ENCODE data around the gene SEPTIN10.

Gene SEPTIN10

DNA sequence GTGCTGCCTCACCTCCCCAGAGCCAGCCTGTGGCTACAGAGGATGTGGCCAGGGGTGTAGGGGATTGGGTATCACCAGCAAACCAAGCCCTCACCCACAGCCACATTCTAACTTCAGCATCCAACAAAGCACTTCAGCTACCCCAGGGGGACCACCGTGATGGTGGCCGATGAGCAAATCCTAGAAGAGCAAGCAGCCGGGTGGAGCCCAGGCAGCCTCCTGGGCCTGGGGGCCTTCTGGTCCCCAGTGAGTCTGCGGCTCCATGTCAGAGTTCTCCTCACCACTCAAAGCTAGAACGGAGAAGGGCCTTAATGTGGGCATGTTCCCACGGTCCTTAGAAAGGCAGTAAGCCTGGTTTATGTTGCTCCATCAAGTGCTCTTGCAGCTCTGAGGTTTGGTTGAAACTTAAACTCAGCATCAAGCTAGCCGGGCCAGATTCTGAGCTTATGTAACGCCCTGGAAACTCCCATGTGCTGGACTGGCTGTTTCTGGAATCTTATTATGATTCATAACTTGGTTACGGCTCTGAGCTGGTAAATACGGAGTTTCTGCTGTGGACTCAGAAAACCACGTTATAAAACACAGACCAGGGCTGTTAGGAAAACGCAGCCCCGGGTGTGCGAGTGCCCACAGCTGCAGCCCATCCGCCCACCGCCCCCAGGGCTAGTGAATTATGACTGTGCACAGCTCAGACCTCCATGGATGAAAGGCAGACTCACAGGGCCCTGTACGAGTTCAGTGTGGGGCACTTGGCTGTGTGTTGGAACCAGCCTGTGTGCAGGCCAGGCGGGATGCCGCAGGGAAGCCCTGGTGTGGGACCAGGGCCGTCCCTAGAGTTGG, 99.8 kb downstream of the SEPTIN10 start:
- no peaks in the 10 kb centered on the region for H3K9me3 ChIP-seq
- H3K4me2 ChIP-seq, result peak overlapping the region; percentile 82
- no peaks in the 10 kb centered on the region for H3K36me3 ChIP-seq
- TF ChIP-seq Cebpa-rat (IDR thresholded peaks at IDR 0.05), result no peak
- H4K20me1 ChIP-seq, result no peaks in the 10 kb centered on the region
- no peaks in the 10 kb centered on the region for H3K27me3 ChIP-seq
- H3K4me3 ChIP-seq, result no peak overlapping the region
- H3K4me1 ChIP-seq, result peaks cover 94% of the 10 kb centered on the region
- no peak overlapping the region for H3K9ac ChIP-seq
- H3K27ac ChIP-seq, result peak overlapping the region; percentile 23; the same call in 1 of the 2 replicates

DNA sequence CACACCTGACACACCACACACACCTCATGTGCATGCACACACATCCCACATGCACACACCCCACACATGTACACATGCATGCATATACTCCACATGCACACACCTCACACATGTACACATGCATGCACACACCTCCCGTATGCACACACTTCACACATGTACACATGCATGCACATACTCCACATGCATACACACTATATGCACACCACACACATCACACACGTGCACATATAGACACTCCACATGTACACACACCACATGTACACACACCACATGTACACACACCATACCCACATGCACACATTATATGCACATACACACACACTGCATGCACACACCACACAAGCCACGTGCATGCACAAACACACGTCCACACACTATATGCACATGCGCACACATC, 100.5 kb downstream of the SEPTIN10 start:
- no peaks in the 10 kb centered on the region for H3K36me3 ChIP-seq
- TF ChIP-seq Cebpa-rat (IDR thresholded peaks at IDR 0.05), result no peak
- no peak overlapping the region for H3K4me3 ChIP-seq
- peaks cover 96% of the 10 kb centered on the region for H3K4me1 ChIP-seq
- no peak overlapping the region for H3K9ac ChIP-seq
- H3K27ac ChIP-seq, result no peak overlapping the region
- no peaks in the 10 kb centered on the region for H3K9me3 ChIP-seq
- H4K20me1 ChIP-seq, result no peaks in the 10 kb centered on the region
- H3K27me3 ChIP-seq, result no peaks in the 10 kb centered on the region
- H3K4me2 ChIP-seq, result peak overlapping the region; percentile 82

DNA sequence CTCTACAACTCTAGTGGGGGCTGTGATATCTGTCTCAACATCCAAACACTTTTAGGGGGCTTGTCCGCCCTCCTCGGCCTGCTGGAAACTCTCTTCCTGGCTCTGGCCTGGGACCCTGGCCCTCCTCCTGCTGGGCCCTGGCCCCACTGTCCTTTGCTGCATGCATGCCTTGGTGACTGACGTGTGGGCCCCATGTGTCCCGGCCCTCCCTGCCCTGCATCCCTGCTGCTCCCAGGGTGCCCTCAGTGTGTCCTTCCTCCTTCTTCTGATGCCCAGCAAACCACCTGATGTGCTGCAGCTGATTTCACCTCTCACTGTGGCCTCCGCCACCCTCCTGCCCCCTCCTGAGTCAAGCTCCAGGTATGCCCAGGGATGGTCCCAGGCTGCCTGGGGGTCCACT, 101.7 kb downstream of the SEPTIN10 start:
- no peak for TF ChIP-seq Cebpa-rat (IDR thresholded peaks at IDR 0.05)
- peaks cover 96% of the 10 kb centered on the region for H3K4me1 ChIP-seq
- no peak overlapping the region for H3K4me3 ChIP-seq
- no peak overlapping the region for H3K9ac ChIP-seq
- H3K4me2 ChIP-seq, result peak overlapping the region; percentile 82
- no peaks in the 10 kb centered on the region for H3K27me3 ChIP-seq
- no peaks in the 10 kb centered on the region for H3K36me3 ChIP-seq
- no peaks in the 10 kb centered on the region for H3K9me3 ChIP-seq
- H3K27ac ChIP-seq, result no peak overlapping the region
- no peaks in the 10 kb centered on the region for H4K20me1 ChIP-seq

DNA sequence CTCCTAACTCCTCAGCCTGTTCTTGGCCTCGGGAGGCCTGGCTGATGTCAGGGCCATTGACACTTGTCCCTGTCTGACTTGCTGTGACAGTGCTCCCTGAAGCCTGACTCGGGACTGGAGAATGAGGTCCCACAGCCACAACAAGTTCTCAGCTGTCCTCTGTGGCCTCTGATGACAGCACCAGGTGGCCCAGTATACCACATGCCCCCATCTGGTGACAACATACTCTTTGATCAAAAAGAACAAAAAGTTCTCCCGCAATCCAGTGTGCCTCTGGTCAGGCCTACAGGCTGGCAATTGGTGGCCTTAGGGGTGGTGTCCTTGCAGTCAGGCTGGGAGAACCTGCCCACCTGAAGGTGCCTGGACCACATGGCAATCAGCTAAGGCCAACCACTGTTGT, 102.6 kb downstream of the SEPTIN10 start:
- no peak overlapping the region for H3K4me3 ChIP-seq
- no peaks in the 10 kb centered on the region for H4K20me1 ChIP-seq
- peaks cover 97% of the 10 kb centered on the region for H3K4me1 ChIP-seq
- H3K36me3 ChIP-seq, result no peaks in the 10 kb centered on the region
- H3K9me3 ChIP-seq, result no peaks in the 10 kb centered on the region
- H3K9ac ChIP-seq, result no peak overlapping the region
- H3K27ac ChIP-seq, result no peak overlapping the region; the same call in 1 of the 2 replicates
- no peaks in the 10 kb centered on the region for H3K27me3 ChIP-seq
- TF ChIP-seq Cebpa-rat (IDR thresholded peaks at IDR 0.05), result no peak
- H3K4me2 ChIP-seq, result peak overlapping the region; percentile 82

DNA sequence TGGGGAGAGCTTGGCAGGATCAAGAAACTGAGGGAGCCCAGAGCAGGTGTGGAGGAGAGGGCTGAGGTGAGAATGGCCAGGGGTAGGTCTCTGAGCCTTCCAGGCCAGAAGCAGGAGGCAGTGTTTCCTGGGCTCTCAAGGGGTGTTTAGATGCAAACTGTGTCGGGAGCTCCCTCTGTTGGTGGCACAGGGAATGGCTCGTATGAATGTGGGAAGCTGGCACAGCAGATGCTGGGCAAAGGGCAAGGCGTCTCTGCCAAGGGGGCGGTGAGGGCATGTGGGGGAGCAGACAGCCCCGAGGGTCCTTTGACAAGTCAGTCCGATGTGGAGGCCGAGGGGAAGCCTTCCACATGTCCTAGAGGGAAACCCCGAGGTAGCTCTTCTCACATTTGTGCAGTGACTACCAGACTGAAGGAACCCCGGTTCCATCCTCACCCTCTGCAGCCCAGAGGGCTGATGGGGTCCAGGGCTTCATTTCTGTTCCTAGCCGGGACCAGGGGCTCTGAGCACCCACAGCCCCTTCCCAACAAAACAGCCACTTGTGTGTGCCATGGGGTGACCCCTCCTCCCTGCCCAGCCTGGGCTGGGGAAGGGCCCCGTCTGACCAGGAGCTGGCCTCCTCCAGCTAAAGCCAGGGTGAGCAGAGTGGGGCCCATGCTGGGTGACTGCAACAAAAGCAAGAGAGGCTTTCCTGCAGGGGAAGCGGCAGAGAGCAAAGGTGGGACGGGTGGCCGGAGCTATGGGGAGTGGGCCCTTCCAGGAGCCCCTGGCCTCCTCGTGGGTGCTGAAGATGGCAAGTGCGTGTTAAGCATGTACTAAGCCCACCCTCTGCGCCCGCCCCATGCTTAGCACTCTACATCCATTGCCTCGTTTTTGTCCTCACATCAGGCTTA, 103.4 kb downstream of the SEPTIN10 start:
- peak overlapping the region; percentile 92 for H3K27ac ChIP-seq
- H4K20me1 ChIP-seq, result no peaks in the 10 kb centered on the region
- H3K9me3 ChIP-seq, result no peaks in the 10 kb centered on the region
- TF ChIP-seq Cebpa-rat (IDR thresholded peaks at IDR 0.05), result no peak
- no peak overlapping the region for H3K4me3 ChIP-seq
- H3K4me2 ChIP-seq, result peak overlapping the region; percentile 82
- no peaks in the 10 kb centered on the region for H3K36me3 ChIP-seq
- peaks cover 100% of the 10 kb centered on the region for H3K4me1 ChIP-seq
- H3K27me3 ChIP-seq, result no peaks in the 10 kb centered on the region
- no peak overlapping the region for H3K9ac ChIP-seq

DNA sequence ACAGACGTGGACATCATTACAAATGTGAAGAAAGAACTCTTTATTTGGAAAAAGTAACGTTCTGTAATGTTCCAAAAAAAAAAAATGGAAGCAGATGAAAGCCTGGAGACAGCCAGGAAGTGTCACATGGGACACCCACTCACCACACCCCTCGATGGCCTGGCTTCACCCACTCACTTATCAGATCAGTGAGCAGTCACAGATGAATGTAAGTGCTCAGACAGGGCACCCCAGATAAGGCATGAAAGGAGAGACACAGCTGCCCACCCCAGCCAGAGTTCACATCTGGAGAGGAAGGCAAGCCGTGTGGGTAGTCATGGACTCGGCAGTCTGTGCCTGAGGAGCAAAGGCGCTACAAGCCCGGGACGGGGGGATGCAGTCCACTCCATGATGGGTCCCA, 105.2 kb downstream of the SEPTIN10 start:
- Histone ChIP-seq H4K20me1 (no peaks in the 10 kb centered on the region), H3K9me3 (no peaks in the 10 kb centered on the region), H3K4me2 (peak overlapping the region; percentile 82), H3K36me3 (0 out of 2 replicates have a peak, but pooled peaks cover 4% of the 10 kb centered on the region), H3K4me3 (no peak overlapping the region), H3K27ac (peak overlapping the region; percentile 92), H3K27me3 (no peaks in the 10 kb centered on the region), H3K4me1 (peaks cover 100% of the 10 kb centered on the region), H3K9ac (peak overlapping the region; percentile 31; the same call in 1 of the 2 replicates)
- no peak for TF ChIP-seq Cebpa-rat (IDR thresholded peaks at IDR 0.05)

DNA sequence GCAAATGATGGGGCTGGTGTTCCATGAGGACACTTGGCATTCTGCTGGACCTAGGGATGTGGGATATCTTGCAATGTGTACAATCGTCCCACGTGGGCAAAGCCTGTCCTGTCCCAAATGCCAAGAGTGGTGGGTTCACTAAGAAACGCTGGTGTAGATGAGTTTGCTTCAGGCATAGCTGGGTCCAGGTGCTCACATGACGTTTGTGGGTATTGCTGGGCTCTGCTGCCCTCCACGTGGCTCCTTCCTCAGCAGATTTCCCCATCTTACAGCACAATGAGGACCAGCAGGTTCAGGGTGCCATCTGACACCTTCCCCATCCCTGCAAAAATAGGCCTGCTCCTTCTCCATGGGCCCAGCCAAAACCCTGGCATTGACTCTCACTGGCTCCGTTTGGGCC, 105.9 kb downstream of the SEPTIN10 start:
- TF ChIP-seq Cebpa-rat (IDR thresholded peaks at IDR 0.05), result no peak
- H3K9me3 ChIP-seq, result no peaks in the 10 kb centered on the region

DNA sequence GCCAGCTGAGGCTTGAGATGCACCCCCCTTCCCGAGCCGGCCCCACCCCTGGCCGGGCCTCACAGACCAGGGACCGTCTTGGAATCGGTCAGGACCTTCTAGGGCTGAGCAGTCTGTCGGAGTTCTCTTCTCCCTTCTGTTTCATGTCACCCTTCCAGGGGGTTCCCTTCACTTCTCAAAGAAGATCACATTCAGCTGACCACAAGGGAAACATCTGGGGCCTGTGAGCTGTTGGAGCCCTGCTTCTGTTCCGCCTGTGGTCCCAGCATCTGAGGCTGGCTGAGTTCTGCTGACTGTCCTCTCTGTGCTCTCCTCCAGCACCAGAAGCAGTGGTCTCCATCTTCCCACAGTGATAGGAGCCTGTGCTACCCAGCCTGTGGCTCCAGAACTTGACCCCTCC, 106.5 kb downstream of the SEPTIN10 start:
- TF ChIP-seq Cebpa-rat (IDR thresholded peaks at IDR 0.05), result no peak
- Histone ChIP-seq H3K27me3 (no peaks in the 10 kb centered on the region), H3K4me1 (peaks cover 100% of the 10 kb centered on the region)

More for the DNA sequence above, 105.9 kb downstream of the SEPTIN10 start:
- peak overlapping the region; percentile 82 for H3K4me2 ChIP-seq
- peak overlapping the region; percentile 31; the same call in 1 of the 2 replicates for H3K9ac ChIP-seq
- peaks cover 100% of the 10 kb centered on the region for H3K4me1 ChIP-seq
- H3K27me3 ChIP-seq, result no peaks in the 10 kb centered on the region
- H3K27ac ChIP-seq, result peak overlapping the region; percentile 92
- H4K20me1 ChIP-seq, result no peaks in the 10 kb centered on the region
- 0 out of 2 replicates have a peak, but pooled peaks cover 4% of the 10 kb centered on the region for H3K36me3 ChIP-seq
- no peak overlapping the region for H3K4me3 ChIP-seq

DNA sequence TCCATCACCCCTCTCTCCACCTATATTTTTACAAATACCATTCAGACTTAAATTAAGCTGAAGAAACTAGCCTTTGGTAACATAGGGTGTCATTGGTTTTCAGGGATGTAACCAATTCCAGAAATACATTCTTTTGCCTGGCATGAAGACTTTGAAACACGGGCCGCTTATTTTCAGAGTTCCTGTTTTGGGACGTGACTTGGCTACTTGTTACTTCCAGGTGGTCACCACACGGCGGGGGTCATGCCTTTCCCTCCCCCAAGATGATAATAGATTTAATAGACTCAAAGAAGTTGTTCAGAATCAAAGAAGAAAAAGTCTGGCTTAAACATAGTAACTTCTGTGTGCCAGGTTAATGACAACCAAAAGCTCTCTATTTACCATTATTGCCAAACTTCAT, 110.6 kb downstream of the SEPTIN10 start:
- Histone ChIP-seq H3K27me3 (no peaks in the 10 kb centered on the region), H3K9me3 (no peaks in the 10 kb centered on the region), H3K4me1 (peaks cover 97% of the 10 kb centered on the region), H3K4me3 (no peak overlapping the region), H4K20me1 (no peaks in the 10 kb centered on the region), H3K27ac (no peak overlapping the region), H3K4me2 (peak overlapping the region; percentile 45), H3K9ac (no peak overlapping the region), H3K36me3 (peaks cover 10% of the 10 kb centered on the region; the same call in 1 of the 2 replicates)
- TF ChIP-seq Cebpa-rat (IDR thresholded peaks at IDR 0.05), result no peak

More for the DNA sequence above, 106.5 kb downstream of the SEPTIN10 start:
- H4K20me1 ChIP-seq, result no peaks in the 10 kb centered on the region
- H3K4me3 ChIP-seq, result no peak overlapping the region
- peak overlapping the region; percentile 72 for H3K9ac ChIP-seq
- no peaks in the 10 kb centered on the region for H3K9me3 ChIP-seq
- peak overlapping the region; percentile 82 for H3K4me2 ChIP-seq
- peak overlapping the region; percentile 92 for H3K27ac ChIP-seq
- H3K36me3 ChIP-seq, result 0 out of 2 replicates have a peak, but pooled peaks cover 4% of the 10 kb centered on the region

All from BLaER1 (cell line).